Suppressor macrophage (primary cell): ENCODE data around the gene SLC25A21.
"Not testable (repeated sequence)": the region's sequence is repeated elsewhere in the genome, so short reads cannot be mapped to it uniquely, and the experiment has no call there.

Experiments used
- DNase-seq, 4 experiments: peaks; one replicate each; pipeline ENCODE4 v3.0.0-alpha.2; 2020 to 2022

The SLC25A21 gene

DNA sequence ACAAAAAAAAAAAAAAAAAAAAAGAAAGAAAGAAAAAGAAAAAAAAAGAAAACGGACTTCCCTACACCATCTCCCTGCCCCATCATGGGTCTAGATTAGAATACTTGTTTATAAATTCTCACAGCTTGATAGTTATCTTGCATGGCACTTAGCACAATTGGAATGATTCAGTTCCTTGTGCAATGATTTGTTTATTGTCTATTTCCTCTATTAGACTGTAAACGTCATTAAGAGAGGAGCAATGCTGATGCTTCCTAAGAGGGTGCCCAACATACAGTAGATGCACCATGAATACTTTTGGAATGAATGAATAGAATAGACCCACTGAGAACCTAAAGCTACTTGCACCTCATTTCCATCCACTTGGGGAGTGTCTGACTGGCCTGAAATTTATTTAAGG lies 469.9 kb downstream of the SLC25A21 start:
- no peak for DNase-seq

DNA sequence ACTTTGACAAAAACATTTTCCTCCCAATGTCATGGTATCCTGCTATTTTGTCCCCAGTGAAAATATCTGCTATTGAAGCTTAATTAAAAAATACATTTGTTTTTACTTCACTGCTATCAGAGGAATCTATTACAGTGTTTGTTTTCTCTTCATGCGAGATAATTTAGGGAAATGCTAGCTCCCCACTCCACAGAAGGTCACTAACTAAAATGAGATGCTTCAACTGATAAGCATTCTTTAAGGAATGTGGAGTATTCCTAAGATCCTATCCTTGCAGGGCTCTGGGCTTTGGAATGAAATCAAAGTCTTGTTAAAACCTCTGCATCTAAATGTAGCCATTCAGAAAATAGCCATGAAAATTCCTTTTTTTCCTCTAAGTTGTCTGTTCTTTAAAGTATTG lies 471.3 kb downstream of the SLC25A21 start:
- no peak for DNase-seq

DNA sequence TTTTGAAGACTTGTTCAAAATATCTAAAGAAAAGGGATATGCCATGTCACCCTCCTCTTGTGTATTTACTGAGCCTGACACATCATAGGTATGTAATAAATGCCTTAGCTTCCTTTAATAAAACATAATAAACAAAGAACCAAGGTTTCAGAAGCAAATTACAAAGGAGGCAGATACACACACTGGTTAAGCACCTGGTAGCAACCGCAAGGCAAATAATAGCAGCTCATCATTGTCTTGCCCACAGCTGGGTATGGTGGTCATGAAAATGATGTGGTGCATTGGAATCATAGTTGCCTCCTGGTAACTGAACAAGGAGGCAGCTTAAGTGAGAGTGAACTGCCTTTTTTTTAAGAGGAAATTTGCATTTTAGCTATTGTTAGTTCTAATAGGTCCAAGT lies 471.8 kb downstream of the SLC25A21 start:
- DNase-seq, result no peak

DNA sequence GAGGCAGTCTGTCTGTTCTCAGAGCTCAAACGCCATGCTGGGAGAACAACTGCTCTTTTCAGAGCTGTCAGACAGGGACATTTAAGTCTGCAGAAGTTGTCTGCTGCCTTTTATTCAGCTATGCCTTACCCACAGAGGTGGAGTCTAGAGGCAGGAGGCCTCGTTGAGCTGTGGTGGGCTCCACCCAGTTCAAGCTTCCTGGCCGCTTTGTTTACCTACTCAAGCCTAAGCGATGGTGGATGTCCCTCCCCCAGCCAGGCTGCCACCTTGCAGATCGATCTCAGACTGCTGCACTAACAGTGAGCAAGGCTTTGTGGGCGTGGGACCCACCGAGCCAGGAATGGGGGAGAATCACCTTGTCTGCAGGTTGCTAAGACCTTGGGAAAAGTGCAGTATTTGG lies 473.0 kb downstream of the SLC25A21 start:
- not testable (repeated sequence) for DNase-seq

DNA sequence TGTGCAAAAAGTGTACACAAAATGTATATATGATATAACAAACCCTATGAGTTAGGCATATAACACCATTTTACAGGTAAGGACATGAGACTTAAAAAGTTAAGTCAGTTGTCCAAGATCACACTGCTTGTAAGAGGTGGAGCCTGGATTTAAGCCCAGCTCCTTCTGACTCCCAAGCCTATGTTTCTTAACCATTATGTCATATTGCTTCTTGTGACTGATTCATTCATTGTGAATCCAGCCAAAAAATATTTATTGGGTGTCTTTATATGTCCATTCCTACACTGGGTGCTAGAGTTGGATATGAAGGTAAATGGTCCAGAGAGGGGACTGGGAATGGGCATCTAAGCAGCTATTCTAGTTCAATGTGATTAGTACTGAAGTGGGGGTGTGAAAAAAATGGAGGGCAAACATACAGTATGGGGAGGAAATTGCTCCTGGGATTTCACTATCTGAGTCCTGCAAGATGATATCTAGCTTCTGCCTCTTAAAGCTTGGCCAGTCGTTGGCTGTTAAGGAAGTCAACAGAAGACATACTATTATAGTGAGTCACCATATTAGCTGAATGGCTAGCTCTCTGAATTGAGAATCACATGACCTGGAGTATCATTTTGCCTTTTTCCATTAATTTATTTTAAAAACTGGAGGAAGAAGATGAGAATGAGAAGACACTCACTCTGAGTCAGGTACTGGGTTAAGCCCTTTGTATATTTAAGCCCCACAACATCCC lies 481.9 kb downstream of the SLC25A21 start:
- no peak for DNase-seq

DNA sequence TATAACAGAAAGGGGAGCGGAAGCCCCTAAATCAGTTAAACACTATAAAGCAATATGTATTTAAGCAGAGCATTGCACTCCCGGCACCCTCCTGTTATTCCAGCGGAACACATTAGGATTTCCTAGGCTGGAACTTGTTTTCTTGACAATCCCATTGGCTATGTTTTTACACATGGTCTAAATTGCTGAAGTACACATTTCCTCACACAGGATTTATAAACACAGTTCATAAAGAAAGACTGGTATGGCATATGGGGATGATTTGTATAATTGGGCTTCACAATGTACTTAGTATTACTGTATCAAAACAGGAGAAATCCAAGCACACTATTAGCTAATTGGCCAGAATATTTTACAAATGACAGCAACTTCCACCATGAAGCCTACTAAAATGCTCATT lies 487.5 kb downstream of the SLC25A21 start:
- no peak for DNase-seq

DNA sequence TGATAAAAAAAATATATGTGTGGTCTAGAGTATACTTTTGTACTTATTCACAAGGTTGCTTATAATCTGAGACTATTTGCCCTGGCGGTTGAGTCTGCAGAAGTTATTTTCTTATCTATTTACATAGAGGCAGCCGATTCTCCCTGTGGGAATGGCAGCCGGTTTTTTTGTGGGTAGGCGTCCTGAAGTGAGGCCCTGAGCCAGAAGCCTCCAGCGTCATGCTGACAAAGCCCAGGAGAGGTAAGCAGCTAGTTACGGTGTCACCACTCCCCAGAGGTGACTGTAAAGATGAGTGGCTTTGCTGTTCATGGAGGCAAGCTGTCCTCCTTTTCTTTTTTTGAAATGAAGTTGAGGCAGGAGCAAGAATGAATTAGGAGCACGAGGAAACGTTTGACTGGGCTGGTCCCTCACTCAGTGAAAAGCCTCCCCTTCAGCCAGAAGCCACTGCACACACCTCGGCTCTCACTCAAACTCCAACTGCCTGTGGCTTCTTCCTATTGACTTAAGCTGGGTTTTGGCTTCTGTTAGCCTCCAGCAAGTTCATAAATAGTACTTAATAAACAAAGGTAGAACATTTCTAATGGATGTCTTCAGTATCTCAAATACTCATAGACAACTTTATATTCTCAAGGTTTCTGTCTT lies 489.2 kb downstream of the SLC25A21 start:
- no peak for DNase-seq

DNA sequence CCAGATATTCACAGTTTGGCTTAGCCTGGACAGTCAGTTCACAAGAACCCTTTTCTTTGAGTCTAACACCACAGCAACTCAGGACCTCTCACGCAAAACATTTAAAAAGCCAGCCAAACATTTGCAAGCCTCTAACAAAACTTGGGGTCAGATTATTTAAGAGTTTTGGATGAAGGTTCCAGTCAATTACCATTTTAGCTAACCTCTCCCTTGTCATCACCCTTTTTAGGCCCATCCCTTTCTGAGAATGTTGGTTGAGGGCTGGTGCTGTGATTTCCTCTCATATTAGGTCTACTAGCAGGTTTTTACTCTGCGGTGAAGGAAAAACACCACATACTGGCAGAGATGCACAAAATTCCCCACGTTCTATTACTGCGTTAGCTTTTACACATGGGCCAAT lies 490.1 kb downstream of the SLC25A21 start:
- DNase-seq, result no peak

DNA sequence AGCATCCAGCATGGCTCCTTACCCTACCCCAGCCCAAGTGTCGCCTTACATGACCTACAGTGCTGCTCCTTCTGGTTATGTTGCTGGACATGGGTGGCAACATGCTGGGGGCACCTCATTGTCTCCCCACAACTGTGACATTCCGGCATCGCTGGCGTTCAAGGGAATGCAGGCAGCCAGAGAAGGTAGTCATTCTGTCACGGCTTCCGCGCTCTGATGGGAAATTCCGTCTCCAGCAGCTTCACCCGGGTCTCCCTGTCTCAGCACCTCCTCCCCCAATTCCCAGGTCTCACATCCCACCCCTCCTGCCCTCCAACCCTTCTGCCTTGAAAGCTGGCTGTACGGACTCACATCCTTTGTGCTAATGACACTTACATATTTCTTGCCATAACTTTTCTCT lies 496.2 kb downstream of the SLC25A21 start:
- DNase-seq, result no peak

DNA sequence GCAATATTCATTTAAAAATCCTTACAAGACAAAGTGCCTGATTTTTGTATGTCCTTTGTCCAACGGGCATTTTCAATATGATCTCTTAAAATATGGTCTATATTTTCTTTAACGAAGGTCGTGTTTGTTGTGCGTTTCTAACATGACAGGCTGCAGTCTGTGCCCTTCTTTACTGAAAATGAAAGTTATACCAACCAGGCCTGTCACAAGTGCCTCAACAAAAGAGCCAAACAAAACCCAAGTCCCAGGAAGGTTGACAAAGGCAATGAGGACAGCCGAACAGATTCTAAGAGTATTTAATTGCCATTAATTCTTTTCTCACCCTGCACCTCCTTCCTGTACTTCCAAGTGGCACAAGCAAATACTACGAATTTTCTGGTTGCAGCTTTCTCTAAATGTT lies 496.8 kb downstream of the SLC25A21 start:
- DNase-seq, result no peak

DNA sequence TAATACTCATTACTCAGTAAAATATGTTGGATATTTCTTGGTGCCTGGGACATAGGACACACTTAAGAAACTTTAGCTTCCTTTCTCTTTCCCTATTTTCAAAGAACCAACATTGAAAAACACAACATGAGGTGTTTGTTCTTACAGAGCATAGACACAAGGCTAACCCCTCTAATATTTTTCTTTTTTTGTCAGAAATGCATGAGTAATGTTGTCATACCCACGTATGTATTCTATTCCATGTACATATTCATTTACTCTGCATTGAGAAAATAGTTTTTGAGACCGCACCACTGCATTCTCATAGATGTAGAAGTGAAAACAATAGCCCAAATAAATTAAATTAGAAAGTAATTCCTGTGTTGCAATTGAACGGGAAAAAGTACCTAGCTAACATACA lies 497.7 kb downstream of the SLC25A21 start:
- DNase-seq, result no peak

DNA sequence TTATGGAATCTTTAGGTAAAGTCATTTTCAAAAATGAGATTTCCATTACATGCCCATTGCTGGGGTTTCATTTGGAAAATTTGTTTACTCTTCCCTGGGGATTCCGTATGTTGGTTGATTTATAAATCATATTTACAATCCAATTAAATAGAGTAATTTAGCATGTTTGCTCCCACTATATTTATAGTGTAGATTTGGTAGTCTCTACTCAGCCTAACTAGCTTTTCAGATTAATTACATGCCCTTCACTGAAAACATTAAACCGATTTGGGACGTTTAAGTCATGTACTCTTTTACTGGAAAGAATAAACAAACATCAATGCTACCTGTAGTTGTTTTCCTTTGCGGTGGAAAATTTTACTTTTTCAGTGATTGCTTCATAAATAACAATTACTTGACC lies 500.3 kb downstream of the SLC25A21 start:
- DNase-seq, result no peak

DNA sequence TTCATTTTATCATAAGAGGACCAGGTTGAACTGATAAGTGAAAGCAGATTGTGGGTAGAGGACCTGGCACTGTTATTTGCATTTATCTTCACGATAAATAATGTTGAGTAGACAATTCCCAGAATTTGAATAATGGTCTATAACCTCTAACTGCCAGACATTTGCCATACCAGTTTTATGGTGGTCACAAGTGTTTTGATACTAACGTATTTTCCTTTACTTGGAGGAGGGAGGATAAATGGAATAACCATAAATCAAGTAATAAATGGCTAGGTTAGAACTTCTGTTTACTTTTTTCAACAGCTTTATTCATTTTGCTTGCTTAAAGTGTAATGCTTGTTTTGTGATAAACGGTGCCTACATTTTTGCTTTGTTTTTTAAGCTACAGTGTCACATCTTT lies 501.3 kb downstream of the SLC25A21 start:
- no peak for DNase-seq

DNA sequence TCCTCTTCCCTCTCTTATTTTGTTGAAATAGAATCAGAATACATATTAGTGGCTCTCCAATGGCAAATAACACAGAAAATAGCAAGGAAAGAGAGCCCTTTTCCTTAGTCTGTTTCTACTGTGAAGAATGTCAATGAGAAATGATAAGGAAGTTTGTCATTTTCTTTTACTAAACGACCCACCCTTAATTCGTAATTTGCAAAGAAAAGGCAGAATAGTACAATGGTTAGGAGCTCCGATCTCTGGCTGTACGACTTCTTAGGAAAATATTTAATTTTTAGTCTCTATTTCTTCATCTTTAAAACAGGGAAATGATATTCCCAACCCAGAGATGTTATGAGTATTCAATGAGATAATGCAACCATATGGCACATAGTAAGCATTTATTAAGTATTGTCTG lies 504.7 kb downstream of the SLC25A21 start:
- DNase-seq, result no peak

DNA sequence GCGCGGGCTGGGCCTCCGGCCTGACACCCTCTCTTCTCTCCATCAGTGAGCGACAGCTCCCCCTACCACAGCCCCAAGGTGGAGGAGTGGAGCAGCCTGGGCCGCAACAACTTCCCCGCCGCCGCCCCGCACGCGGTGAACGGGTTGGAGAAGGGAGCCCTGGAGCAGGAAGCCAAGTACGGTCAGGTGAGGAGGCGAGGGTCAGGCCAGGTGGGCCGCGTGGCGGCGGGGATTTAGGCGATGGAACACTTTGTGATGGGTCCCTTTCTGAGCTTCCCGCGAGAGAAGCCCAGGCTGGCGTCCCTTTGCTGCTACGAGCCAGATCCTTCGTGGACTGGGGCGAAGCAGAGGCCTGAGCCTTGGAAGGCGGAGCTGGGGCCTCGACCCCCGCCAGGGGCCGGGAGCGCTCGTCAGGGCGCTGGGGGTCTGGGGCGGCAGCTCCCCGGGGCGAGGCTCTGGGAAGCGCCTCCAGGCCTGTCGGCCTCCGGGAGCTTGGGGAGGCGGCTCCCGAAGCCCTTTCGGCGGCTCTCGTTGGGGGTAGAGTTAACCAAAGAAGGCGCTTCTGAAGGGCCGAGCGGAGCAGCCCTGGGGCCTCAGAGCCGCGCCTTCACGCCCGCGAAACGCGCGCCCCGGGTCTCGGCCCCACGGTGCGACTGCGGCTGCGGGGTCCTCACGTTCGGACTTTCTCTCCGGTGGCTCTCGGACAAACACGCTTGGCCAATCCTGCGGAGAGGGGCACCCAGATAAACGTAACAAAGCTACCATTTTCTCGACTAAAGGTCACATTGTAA lies 505.8 kb downstream of the SLC25A21 start:
- no peak for DNase-seq

DNA sequence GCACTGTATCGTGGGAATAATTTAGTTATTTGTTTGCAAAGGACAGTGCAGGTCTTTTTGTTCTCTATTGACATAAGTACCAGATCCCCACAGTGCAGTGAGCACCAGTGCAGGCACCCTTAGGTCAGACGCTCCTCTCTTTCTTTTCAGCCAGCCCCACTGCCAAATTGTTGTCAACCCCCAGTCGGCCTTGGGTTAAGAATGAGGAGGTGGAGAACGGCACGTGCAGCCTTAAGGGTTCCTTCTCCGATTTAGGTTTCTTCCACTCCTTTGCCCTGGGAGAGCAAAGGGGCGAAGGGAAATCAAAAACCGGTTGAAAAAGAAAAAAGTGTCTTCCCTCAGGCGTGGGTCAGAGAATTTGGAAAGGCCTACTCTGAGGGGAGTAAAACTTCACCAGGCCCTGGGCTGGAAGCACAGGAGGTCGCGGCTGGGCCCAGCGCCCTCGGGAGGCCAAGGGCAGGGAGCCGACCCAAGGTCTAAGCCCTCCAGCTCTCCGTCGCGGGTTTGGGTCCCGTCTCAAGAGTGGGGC lies 506.5 kb downstream of the SLC25A21 start:
- no peak for DNase-seq

DNA sequence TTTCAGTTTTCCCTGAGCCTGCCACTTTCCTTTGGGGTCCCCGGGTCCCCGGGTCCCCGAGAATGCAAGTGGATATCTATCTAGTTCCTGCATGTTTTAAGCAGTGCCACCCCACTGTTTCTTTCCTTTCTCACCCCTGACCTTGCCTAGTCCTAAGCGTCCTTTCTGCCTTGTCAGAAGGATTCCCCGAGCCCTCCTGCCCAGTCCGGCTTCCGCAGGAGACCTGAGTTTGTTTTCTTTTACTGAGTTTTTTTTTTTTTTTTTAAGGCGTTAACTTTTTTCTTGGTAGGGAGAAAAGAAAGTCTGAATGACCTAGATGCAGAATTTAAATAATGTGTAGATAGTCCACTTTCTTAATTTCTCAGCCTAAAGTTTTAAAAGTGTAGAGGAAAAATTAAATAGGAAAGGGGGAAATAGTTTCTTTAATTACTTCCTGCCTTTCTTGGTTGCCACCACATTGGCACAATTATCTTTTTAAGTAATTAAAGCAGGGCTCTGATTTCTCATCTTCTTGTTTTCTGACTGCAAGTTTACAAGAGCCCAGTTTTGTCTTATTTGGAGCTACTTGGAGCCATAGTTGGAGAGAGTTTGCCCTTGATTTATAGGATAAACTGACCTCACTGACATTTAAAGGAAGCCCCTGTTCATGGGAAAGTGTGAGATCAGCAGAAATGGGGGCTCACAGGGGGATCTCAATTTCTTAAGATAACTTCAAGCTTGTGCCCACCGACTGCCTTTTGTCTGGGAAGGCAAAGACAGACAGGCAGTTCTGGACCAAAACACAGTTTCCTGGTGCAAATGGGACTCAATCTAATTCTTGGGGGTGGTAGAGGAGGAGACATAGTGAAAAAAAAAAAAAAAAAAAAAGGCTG lies 507.8 kb downstream of the SLC25A21 start:
- no peak for DNase-seq

DNA sequence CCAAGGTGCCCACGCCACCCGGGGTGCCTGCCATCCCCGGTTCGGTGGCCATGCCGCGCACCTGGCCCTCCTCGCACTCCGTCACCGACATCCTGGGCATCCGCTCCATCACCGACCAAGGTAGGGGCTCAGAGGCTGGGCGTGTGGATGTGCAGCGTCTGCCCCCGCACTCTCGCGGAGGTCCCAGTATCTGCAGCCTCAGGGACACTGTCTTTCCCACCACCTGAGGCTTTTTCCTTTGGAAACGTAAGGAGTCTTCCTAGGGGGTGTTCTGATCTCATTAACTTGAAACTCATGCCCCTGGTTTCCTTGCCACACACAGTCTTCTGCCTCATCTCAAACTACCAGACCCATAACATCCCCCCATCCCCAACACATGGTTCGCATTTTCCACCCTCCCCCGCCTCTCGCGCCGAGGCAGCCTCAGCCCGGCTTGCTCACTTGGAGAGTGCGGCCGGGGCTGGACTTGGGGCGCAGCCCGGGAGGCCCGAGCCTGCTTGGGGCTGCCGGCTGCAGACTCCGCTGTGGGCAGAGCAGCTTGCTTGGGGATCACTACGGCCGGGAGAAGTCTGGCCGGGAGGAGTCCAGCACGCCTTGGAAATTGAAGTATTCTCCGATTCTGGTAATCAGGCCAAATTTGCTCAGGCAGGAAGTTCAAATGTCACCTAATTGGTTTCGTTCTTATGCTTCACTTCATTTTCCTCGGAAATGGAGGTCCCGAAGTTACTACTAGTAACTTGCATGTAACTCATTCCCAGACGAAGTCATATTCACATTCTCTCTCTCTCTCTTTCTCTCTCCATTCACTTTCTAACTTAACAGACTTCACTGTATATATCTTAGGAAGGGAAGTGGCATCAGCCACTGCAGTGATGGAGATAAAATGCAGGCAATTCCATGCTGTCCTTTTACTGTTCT lies 508.7 kb downstream of the SLC25A21 start:
- no peak for DNase-seq

DNA sequence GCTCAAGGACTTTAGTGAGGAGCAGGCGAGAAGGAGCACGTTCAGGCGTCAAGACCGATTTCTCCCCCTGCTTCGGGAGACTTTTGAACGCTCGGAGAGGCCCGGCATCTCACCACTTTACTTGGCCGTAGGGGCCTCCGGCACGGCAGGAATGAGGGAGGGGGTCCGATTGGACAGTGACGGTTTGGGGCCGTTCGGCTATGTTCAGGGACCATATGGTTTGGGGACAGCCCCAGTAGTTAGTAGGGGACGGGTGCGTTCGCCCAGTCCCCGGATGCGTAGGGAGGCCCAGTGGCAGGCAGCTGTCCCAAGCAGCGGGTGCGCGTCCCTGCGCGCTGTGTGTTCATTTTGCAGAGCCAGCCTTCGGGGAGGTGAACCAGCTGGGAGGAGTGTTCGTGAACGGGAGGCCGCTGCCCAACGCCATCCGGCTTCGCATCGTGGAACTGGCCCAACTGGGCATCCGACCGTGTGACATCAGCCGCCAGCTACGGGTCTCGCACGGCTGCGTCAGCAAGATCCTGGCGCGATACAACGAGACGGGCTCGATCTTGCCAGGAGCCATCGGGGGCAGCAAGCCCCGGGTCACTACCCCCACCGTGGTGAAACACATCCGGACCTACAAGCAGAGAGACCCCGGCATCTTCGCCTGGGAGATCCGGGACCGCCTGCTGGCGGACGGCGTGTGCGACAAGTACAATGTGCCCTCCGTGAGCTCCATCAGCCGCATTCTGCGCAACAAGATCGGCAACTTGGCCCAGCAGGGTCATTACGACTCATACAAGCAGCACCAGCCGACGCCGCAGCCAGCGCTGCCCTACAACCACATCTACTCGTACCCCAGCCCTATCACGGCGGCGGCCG lies 509.6 kb downstream of the SLC25A21 start:
- no peak for DNase-seq

DNA sequence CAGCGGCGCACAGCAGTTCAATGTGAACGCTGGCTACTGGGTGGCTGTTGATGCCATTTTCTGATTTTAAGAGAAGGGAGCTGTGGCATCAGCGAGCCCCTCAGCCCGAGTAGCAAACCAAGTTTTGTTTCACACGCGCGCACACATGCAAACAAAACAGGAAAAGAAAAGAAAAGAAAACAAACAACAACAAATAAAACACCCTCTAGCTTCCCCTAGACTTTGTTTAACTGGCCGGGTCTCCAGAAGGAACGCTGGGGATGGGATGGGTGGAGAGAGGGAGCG lies 510.2 kb downstream of the SLC25A21 start:
- DNase-seq, result no peak
